Measurements from ENCODE around the gene NHSL2.
"Not testable (repeated sequence)": the region's sequence is repeated elsewhere in the genome, so short reads cannot be mapped to it uniquely, and the experiment has no call there.

Gene NHSL2

GRCh38 chrX:71953946-71954345 is 43.3 kb downstream of the NHSL2 start:
- Mint-ChIP-seq H3K27me3 (ENCODE audit: low read depth) (no peaks in the 10 kb centered on the region), H3K4me1 (peaks cover 42% of the 10 kb centered on the region), H3K27ac (peak overlapping the region; percentile 42 to 79 (median 64)), H3K36me3 (ENCODE audit: low read depth) (no peaks in the 10 kb centered on the region), H3K9me3 (peaks cover 4% of the 10 kb centered on the region), H3K4me3 (no peak overlapping the region)
- TF ChIP-seq, protein P1, sequence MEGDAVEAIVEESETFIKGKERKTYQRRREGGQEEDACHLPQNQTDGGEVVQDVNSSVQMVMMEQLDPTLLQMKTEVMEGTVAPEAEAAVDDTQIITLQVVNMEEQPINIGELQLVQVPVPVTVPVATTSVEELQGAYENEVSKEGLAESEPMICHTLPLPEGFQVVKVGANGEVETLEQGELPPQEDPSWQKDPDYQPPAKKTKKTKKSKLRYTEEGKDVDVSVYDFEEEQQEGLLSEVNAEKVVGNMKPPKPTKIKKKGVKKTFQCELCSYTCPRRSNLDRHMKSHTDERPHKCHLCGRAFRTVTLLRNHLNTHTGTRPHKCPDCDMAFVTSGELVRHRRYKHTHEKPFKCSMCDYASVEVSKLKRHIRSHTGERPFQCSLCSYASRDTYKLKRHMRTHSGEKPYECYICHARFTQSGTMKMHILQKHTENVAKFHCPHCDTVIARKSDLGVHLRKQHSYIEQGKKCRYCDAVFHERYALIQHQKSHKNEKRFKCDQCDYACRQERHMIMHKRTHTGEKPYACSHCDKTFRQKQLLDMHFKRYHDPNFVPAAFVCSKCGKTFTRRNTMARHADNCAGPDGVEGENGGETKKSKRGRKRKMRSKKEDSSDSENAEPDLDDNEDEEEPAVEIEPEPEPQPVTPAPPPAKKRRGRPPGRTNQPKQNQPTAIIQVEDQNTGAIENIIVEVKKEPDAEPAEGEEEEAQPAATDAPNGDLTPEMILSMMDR (IDR thresholded peaks at IDR 0.05; ENCODE audit: unreplicated experiment in 3 of 3): no peak

- TF ChIP-seq, protein P1 (IDR thresholded peaks at IDR 0.05; ENCODE audit: unreplicated experiment in 3 of 3): no peak
- H3K9me3 Mint-ChIP-seq: peaks cover 6% of the 10 kb centered on the region
- peak overlapping the region; percentile 24 to 60 (median 27) for H3K27ac Mint-ChIP-seq
- H3K36me3 Mint-ChIP-seq (ENCODE audit: low read depth): no peaks in the 10 kb centered on the region
- no peaks in the 10 kb centered on the region for H3K27me3 Mint-ChIP-seq (ENCODE audit: low read depth)
- no peak overlapping the region for H3K4me3 Mint-ChIP-seq
- H3K4me1 Mint-ChIP-seq: peaks cover 44% of the 10 kb centered on the region
Observed at GRCh38 chrX:71954458-71954857, 43.8 kb downstream of the NHSL2 start.

- Mint-ChIP-seq H3K36me3 (ENCODE audit: low read depth) (no peaks in the 10 kb centered on the region), H3K4me1 (peaks cover 44% of the 10 kb centered on the region), H3K27me3 (ENCODE audit: low read depth) (no peaks in the 10 kb centered on the region), H3K4me3 (no peak overlapping the region), H3K9me3 (peaks cover 8% of the 10 kb centered on the region), H3K27ac (peak overlapping the region; percentile 24 to 60 (median 27))
- TF ChIP-seq, protein P1 (IDR thresholded peaks at IDR 0.05; ENCODE audit: unreplicated experiment in 3 of 3): no peak
Observed at GRCh38 chrX:71955530-71956120, 45.0 kb downstream of the NHSL2 start.

GRCh38 chrX:71958281-71958675 is 47.6 kb downstream of the NHSL2 start:
- H3K36me3 Mint-ChIP-seq (ENCODE audit: low read depth): no peaks in the 10 kb centered on the region
- TF ChIP-seq, protein P1 (IDR thresholded peaks at IDR 0.05; ENCODE audit: unreplicated experiment in 3 of 3): no peak

GRCh38 chrX:71964184-71964583 is 53.5 kb downstream of the NHSL2 start:
- not testable (repeated sequence) for H3K27ac Mint-ChIP-seq; H3K4me3 Mint-ChIP-seq; H3K27me3 Mint-ChIP-seq (ENCODE audit: low read depth); H3K4me1 Mint-ChIP-seq
- Mint-ChIP-seq H3K36me3 (ENCODE audit: low read depth) (peaks cover 11% of the 10 kb centered on the region), H3K9me3 (peaks cover 30% of the 10 kb centered on the region)

More at GRCh38 chrX:71958281-71958675, 47.6 kb downstream of the NHSL2 start:
- Mint-ChIP-seq H3K4me3 (no peak overlapping the region), H3K27ac (peak overlapping the region; percentile 85 to 95 (median 95)), H3K27me3 (ENCODE audit: low read depth) (no peaks in the 10 kb centered on the region), H3K9me3 (peaks cover 11% of the 10 kb centered on the region), H3K4me1 (peaks cover 44% of the 10 kb centered on the region)

- Mint-ChIP-seq H3K27ac (peak overlapping the region in 1 of 3 experiments; percentile 5), H3K4me1 (peaks cover 16% of the 10 kb centered on the region), H3K9me3 (peaks cover 13% of the 10 kb centered on the region), H3K27me3 (ENCODE audit: low read depth) (no peaks in the 10 kb centered on the region), H3K36me3 (ENCODE audit: low read depth) (no peaks in the 10 kb centered on the region), H3K4me3 (no peak overlapping the region)
- TF ChIP-seq, protein P1 (IDR thresholded peaks at IDR 0.05; ENCODE audit: unreplicated experiment in 3 of 3): no peak
Observed at GRCh38 chrX:71974916-71975315, 64.3 kb downstream of the NHSL2 start.

Measured in nephron (organoid).